HCT116 (cell line): Measurements from ENCODE around the gene C10orf53. TPM values are rescaled to one million over a fixed set of nuclear protein-coding genes. Genes with fewer than 3 reads are reported as not detected.

ENCODE experiments used
- ATAC-seq: fragments of 200-7000 bp; cut with Tn5 transposase; 2 replicates; pipeline ENCODE4 v1.9.1; 2020; ENCODE audit warnings: mild to moderate bottlenecking, moderate library complexity
- BruUV-seq: library from RNA; stranded (reverse); fragments of 400-500 nt; replicated peaks from 2 replicates; lab custom pipeline; 2021; lab: Mats Ljungman, UMichigan
- CTCF ChIA-PET: fragments of 300-600 bp; sonication (Branson Sonifier 250); formaldehyde crosslinking; loops from one replicate; lab custom pipeline; 2021; ENCODE audit warnings: antibody characterized with exemption; lab: Charles Lee
- POLR2A ChIA-PET: fragments of 300-600, 350-600 bp; sonication (Branson Sonifier 250); formaldehyde crosslinking; loops from one replicate; lab custom pipeline; 2021; ENCODE audit warnings: antibody characterized with exemption; lab: Charles Lee
- RAD21 ChIA-PET, 2 experiments: fragments of 300-600 bp; sonication (Branson Sonifier 250); formaldehyde crosslinking; loops; one replicate each; lab custom pipeline; 2023; ENCODE audit warnings: low total read pairs in 2 of 2; ENCODE audit not compliant: uncharacterized antibody in 2 of 2, unreplicated experiment in 2 of 2, low non-redundant PET in 1 of 2; lab: Charles Lee
- DNase-seq: peaks from one replicate; pipeline ENCODE4 v3.0.0-alpha.2; 2010; ENCODE audit warnings: low read depth, low spot score
- H2AFZ ChIP-seq: fragments of 200-600 bp; shearing (Covaris generic), sonication (generic); 2 replicates; pipeline ENCODE4 v1.6.1; 2017; ENCODE audit warnings: low read depth, mixed run types, mixed read lengths, antibody characterized with exemption, low read length; ENCODE audit not compliant: poor library complexity, severe bottlenecking
- H3K27ac ChIP-seq: 2 replicates; pipeline ENCODE4 v1.5.1; 2012; ENCODE audit warnings: low read depth, low read length
- H3K27me3 ChIP-seq: fragments of 200-600 bp; sonication (generic); 2 replicates; pipeline ENCODE4 v1.6.1; 2016; ENCODE audit warnings: mixed run types, low read length, mixed read lengths; ENCODE audit not compliant: insufficient read depth
- H3K36me3 ChIP-seq, 2 experiments: fragments of 200-500 bp in 1 of 2; fragments of 200-600 bp in 1 of 2; sonication (Bioruptor generic) in 1 of 2; sonication (generic) in 1 of 2; 2 replicates each; pipeline versions ENCODE4 v1.5.1 to v1.6.1; 2014 to 2016; ENCODE audit warnings: low read length in 2 of 2, inconsistent platforms in 1 of 2, mixed read lengths in 1 of 2, mixed run types in 1 of 2; ENCODE audit not compliant: insufficient read depth in 2 of 2, control insufficient read depth in 1 of 2
- H3K4me1 ChIP-seq, 2 experiments: fragments of 200-600 bp in 1 of 2; sonication (generic) in 1 of 2; 2 replicates each; pipeline versions ENCODE4 v1.5.1 to v1.6.1; 2012 to 2017; ENCODE audit warnings: low read length in 2 of 2, inconsistent platforms in 1 of 2, mild to moderate bottlenecking in 1 of 2, mixed read lengths in 1 of 2, mixed run types in 1 of 2, moderate library complexity in 1 of 2; ENCODE audit not compliant: insufficient read depth in 2 of 2, control insufficient read depth in 1 of 2
- H3K4me2 ChIP-seq: fragments of 200-600 bp; sonication (generic); 2 replicates; pipeline ENCODE4 v1.6.1; 2017; ENCODE audit warnings: mixed run types, low read length, mixed read lengths
- H3K4me3 ChIP-seq, 2 experiments: fragments of 200-600 bp in 1 of 2; sonication (generic) in 1 of 2; replicated peaks in 1 of 2; 2 replicates each; pipeline ENCODE4 v1.5.1; 2011 to 2016; ENCODE audit warnings: low read length in 2 of 2, control low read depth in 1 of 2, low read depth in 1 of 2, mild to moderate bottlenecking in 1 of 2, mixed read lengths in 1 of 2, mixed run types in 1 of 2
- H3K79me2 ChIP-seq: fragments of 200-600 bp; sonication (generic); 2 replicates; pipeline ENCODE4 v1.6.1; 2017; ENCODE audit warnings: mild to moderate bottlenecking, mixed run types, low read length, moderate library complexity, mixed read lengths; ENCODE audit not compliant: insufficient read depth
- H3K9ac ChIP-seq: fragments of 200-600 bp; sonication (generic); 2 replicates; pipeline ENCODE4 v1.6.1; 2016; ENCODE audit warnings: low read length, mixed read lengths
- H3K9me2 ChIP-seq: fragments of 200-600 bp; sonication (generic), shearing (Covaris generic); 2 replicates; pipeline ENCODE4 v1.6.1; 2017; ENCODE audit warnings: mixed run types, mild to moderate bottlenecking, moderate library complexity; ENCODE audit not compliant: insufficient read depth
- H3K9me3 ChIP-seq, 2 experiments: fragments of 200-500 bp in 1 of 2; fragments of 200-600 bp in 1 of 2; sonication (Bioruptor generic) in 1 of 2; sonication (generic) in 1 of 2; 2 replicates each; pipeline ENCODE4 v1.6.1; 2014 to 2017; ENCODE audit warnings: low read length in 2 of 2, mixed read lengths in 2 of 2, inconsistent platforms in 1 of 2, low read depth in 1 of 2, mild to moderate bottlenecking in 1 of 2, mixed run types in 1 of 2, moderate library complexity in 1 of 2; ENCODE audit not compliant: control insufficient read depth in 1 of 2, insufficient read depth in 1 of 2
- H4K20me1 ChIP-seq: fragments of 200-600 bp; sonication (generic), shearing (Covaris generic); 2 replicates; pipeline ENCODE4 v1.6.1; 2017; ENCODE audit warnings: mixed run types, mild to moderate bottlenecking, moderate library complexity; ENCODE audit not compliant: insufficient read depth
- CEBPB ChIP-seq: IDR thresholded peaks from 2 replicates; pipeline ENCODE4 v1.6.1; 2012; ENCODE audit warnings: low read depth
- EGR1 ChIP-seq: IDR thresholded peaks from 2 replicates; pipeline ENCODE4 v1.6.1; 2012; ENCODE audit warnings: low read depth
- ELF1 ChIP-seq: IDR thresholded peaks from 2 replicates; pipeline ENCODE4 v1.6.1; 2012; ENCODE audit warnings: low read depth, borderline replicate concordance
- EZH2 ChIP-seq: fragments of 200-600 bp; sonication (generic); IDR thresholded peaks from 2 replicates; pipeline ENCODE4 v1.6.1; 2017; ENCODE audit warnings: antibody characterized with exemption, mixed run types
- EZH2phosphoT487 ChIP-seq: fragments of 200-600 bp; IDR thresholded peaks from 2 replicates; pipeline ENCODE4 v1.6.1; 2018; ENCODE audit warnings: antibody characterized with exemption, borderline replicate concordance
- JUND ChIP-seq: IDR thresholded peaks from 2 replicates; pipeline ENCODE4 v1.6.1; 2012
- POLR2A ChIP-seq: IDR thresholded peaks from 2 replicates; pipeline ENCODE4 v1.7.0; 2011; ENCODE audit warnings: borderline replicate concordance; ENCODE audit not compliant: insufficient read depth, insufficient read length; ENCODE audit errors: extremely low read depth
- POLR2AphosphoS5 ChIP-seq: IDR thresholded peaks from 2 replicates; pipeline ENCODE4 v1.6.1; 2011; ENCODE audit warnings: mild to moderate bottlenecking, low read depth, low read length, moderate library complexity
- RAD21 ChIP-seq: IDR thresholded peaks from 2 replicates; pipeline ENCODE4 v1.6.1; 2012; ENCODE audit warnings: low read depth, mild to moderate bottlenecking
- SIN3A ChIP-seq: IDR thresholded peaks from 2 replicates; pipeline ENCODE4 v1.6.1; 2012; ENCODE audit warnings: low read depth
- SP1 ChIP-seq: IDR thresholded peaks from 2 replicates; pipeline ENCODE4 v1.6.1; 2012; ENCODE audit warnings: low read depth
- YY1 ChIP-seq: IDR thresholded peaks from 2 replicates; pipeline ENCODE4 v1.6.1; 2011; ENCODE audit warnings: low read length, low read depth, moderate library complexity, mild to moderate bottlenecking; ENCODE audit not compliant: insufficient replicate concordance; ENCODE audit errors: extremely low read depth
- ZBTB33 ChIP-seq: IDR thresholded peaks from 2 replicates; pipeline ENCODE4 v1.6.1; 2011; ENCODE audit warnings: mild to moderate bottlenecking, low read length, moderate library complexity; ENCODE audit not compliant: insufficient replicate concordance; ENCODE audit errors: extremely low read depth
- ZFX ChIP-seq: fragments of 450-650 bp; IDR thresholded peaks from 2 replicates; pipeline ENCODE4 v1.6.1; 2017
- ZNF274 ChIP-seq: fragments of 200-500 bp; sonication (Bioruptor generic); IDR thresholded peaks from 2 replicates; pipeline ENCODE4 v1.6.1; 2014; ENCODE audit warnings: mild to moderate bottlenecking, low read depth, low read length, inconsistent platforms
- intact Hi-C: fragments of 100-400 bp; cut with micrococcal nuclease; formaldehyde crosslinking; loops from 2 replicates; pipeline ENCODE4 v1.10.0; 2022
- total RNA-seq: library from RNA; stranded (reverse); gene quantifications from one replicate; pipeline ENCODE4 v1.2.1, GENCODE V29; 2021; ENCODE audit not compliant: unreplicated experiment

Gene C10orf53
- total RNA-seq, 1 experiment from 2014 or later, result not detected

GRCh38 chr10:49739426-49739825, 60.0 kb downstream of the C10orf53 start:
- intact Hi-C loops, result no loop called here
- DNase-seq, result no peak
- no peak overlapping the region for H3K27ac ChIP-seq

GRCh38 chr10:49740346-49741107, 61.1 kb downstream of the C10orf53 start:
- ChIA-PET CTCF (no interaction called here), RAD21 (no interaction called here), POLR2A (no interaction called here)
- BruUV-seq, result no TSS peak
- H3K27me3 ChIP-seq, result no peaks in the 10 kb centered on the region
- no peak overlapping the region for H3K4me2 ChIP-seq
- no peak overlapping the region for H3K9ac ChIP-seq
- no peak for ATAC-seq
- TF ChIP-seq ELF1 (no peak), EZH2 (no peak), RAD21 (no peak), SP1 (no peak), ZFX (no peak), EGR1 (no peak), POLR2AphosphoS5 (no peak), ZNF274 (no peak), POLR2A (no peak), YY1 (no peak), JUND (no peak), ZBTB33 (no peak), SIN3A (no peak)
- no peak for DNase-seq
- no peaks in the 10 kb centered on the region for H3K9me3 ChIP-seq
- H3K4me3 ChIP-seq, result no peak overlapping the region
- H3K27ac ChIP-seq, result no peak overlapping the region
- H3K36me3 ChIP-seq, result peaks cover 0 to 1% of the 10 kb centered on the region in 2 experiments; a peak in 2 of 4 replicates
- no peaks in the 10 kb centered on the region for H3K9me2 ChIP-seq
- H2AFZ ChIP-seq, result no peak overlapping the region
- no peaks in the 10 kb centered on the region for H3K4me1 ChIP-seq
- H4K20me1 ChIP-seq, result no peaks in the 10 kb centered on the region
- intact Hi-C loops, result no loop called here
- H3K79me2 ChIP-seq, result no peaks in the 10 kb centered on the region

More at GRCh38 chr10:49739426-49739825, 60.0 kb downstream of the C10orf53 start:
- H3K36me3 ChIP-seq, result no peaks in the 10 kb centered on the region; a peak in 1 of 4 replicates
- no peaks in the 10 kb centered on the region for H3K9me2 ChIP-seq
- no peaks in the 10 kb centered on the region for H3K9me3 ChIP-seq
- H4K20me1 ChIP-seq, result no peaks in the 10 kb centered on the region
- no peak overlapping the region for H3K9ac ChIP-seq
- POLR2A ChIA-PET, result no interaction called here
- BruUV-seq, result no TSS peak
- TF ChIP-seq SP1 (no peak), CEBPB (no peak), EZH2phosphoT487 (no peak)
- TF ChIP-seq, all 23 proteins: peak for 0
- RAD21 ChIA-PET, result no interaction called here
- peaks cover 0 to 6% of the 10 kb centered on the region in 2 experiments; a peak in 3 of 4 replicates for H3K4me1 ChIP-seq
- H3K27me3 ChIP-seq, result no peaks in the 10 kb centered on the region
- CTCF ChIA-PET, result no interaction called here
- H2AFZ ChIP-seq, result no peak overlapping the region
- H3K79me2 ChIP-seq, result no peaks in the 10 kb centered on the region
- no peak for ATAC-seq
- no peak overlapping the region for H3K4me2 ChIP-seq
- H3K4me3 ChIP-seq, result no peak overlapping the region
